GM12801 (cell line): Measurements from ENCODE around the gene CDSN.

ENCODE experiments used
- TF ChIP-seq, protein P1 (sequence below): IDR thresholded peaks from one replicate; pipeline ENCODE4 v1.5.1; 2011; ENCODE audit warnings: control low read depth; ENCODE audit not compliant: insufficient read length; ENCODE audit errors: extremely low read depth

The CDSN gene

GRCh38 chr6:31086788-31087440, 33.3 kb downstream of the CDSN start:
- TF ChIP-seq, protein P1, sequence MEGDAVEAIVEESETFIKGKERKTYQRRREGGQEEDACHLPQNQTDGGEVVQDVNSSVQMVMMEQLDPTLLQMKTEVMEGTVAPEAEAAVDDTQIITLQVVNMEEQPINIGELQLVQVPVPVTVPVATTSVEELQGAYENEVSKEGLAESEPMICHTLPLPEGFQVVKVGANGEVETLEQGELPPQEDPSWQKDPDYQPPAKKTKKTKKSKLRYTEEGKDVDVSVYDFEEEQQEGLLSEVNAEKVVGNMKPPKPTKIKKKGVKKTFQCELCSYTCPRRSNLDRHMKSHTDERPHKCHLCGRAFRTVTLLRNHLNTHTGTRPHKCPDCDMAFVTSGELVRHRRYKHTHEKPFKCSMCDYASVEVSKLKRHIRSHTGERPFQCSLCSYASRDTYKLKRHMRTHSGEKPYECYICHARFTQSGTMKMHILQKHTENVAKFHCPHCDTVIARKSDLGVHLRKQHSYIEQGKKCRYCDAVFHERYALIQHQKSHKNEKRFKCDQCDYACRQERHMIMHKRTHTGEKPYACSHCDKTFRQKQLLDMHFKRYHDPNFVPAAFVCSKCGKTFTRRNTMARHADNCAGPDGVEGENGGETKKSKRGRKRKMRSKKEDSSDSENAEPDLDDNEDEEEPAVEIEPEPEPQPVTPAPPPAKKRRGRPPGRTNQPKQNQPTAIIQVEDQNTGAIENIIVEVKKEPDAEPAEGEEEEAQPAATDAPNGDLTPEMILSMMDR = no peak

GRCh38 chr6:31083742-31084354, 36.4 kb downstream of the CDSN start:
- TF ChIP-seq, protein P1 = no peak

DNA sequence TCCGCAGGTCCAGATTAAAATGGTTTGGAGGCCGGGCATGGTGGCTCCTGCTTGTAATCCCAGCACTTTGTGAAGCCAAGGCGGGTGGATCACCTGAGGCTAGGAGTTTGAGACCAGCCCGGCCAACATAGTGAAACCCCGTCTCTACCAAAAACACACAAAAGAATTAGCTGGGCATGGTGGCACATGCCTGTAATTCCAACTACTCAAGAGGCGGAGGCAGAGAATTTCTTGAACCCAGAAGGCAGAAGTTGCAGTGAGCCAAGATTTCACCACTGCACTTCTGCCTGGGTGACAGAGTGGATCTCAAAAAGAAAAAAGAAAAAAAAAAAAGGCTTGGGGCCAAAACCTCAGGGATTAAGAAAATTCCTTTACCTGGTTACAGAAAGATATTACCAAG, 38.4 kb downstream of the CDSN start:
- TF ChIP-seq, protein P1 = no peak

DNA sequence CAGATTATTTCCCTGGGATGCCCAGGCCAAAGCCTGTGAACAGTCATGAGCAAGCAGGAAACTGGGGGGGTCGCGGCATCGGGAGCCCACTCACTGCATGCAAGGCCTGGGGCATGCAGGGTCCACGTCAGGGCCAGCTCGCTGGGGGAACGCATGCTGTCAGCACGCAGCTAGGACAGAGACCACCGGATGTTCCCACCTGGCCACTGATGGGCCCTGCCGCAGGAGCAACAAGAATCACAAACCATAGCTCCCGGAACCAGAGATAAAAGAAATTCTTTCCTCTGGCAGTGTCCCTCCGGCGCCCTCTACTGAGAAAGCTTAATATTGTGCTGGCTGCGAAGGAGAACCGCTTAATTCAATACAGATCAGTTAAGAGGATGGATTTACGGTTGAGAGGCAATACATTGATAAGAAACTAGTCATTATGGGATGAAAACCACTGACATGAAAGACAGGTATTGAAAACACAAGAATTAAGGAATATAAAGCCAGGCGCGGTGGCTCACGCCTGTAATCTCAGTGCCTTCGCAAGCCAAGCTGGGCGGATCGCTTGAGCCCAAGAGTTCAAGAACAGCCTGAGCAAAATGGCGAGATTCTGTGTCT, 40.5 kb downstream of the CDSN start:
- TF ChIP-seq, protein P1 = peak; percentile 70

- TF ChIP-seq, protein P1 = no peak
Observed at GRCh38 chr6:31076611-31077010, 43.6 kb downstream of the CDSN start.

DNA sequence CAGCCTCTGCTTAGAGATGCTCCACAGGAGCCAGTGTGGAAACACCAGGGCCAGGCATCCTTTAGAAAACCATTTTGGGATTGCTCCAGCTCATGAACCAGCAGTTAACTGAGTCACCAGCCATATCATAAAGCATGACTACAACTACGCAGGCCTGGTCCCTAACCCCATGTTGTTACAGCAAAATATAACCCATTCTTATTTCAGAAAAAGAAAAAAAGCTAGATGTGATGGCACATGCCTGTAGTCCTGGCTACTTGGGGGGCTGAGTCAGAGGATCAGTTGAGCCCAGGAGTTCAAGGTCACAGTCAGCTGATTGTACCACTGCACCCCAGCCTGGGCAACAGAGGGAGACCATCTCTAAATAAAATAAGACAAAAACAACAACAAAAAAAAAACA, 44.7 kb downstream of the CDSN start:
- TF ChIP-seq, protein P1 = no peak

DNA sequence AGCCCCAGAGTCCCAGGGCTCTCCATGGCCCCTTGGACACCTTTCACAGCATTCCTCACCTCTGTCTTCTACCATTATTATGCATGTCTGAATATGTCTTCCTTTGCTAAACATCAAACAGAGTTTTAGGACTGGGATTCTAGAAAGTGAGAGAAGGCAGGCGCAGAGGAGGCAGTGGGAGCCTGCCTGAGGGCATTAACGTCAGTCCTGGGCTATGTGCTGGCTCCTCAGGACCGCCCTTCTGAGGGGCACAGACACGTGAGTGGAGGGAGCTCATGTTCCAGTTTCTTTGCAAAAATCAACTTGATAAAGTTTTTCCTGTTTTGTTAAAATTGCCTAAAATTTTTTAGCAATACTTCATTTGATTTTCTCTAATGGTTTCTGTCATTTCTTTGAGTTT, 45.8 kb downstream of the CDSN start:
- TF ChIP-seq, protein P1 = no peak
